H1 (cell line): ENCODE data around the gene SYNJ2. TPM values are rescaled to one million over a fixed set of nuclear protein-coding genes. Genes with fewer than 3 reads are reported as not detected.

Source experiments
- CTCF ChIA-PET: fragments of 300-600 bp; sonication (Branson Sonifier 250); formaldehyde crosslinking; loops from one replicate; lab custom pipeline; 2021; ENCODE audit not compliant: partially characterized antibody; lab: Charles Lee
- POLR2A ChIA-PET: fragments of 300-600 bp; sonication (Branson Sonifier 250); formaldehyde crosslinking; loops from one replicate; lab custom pipeline; 2021; ENCODE audit warnings: inconsistent platforms; ENCODE audit not compliant: partially characterized antibody; lab: Charles Lee
- DNase-seq, 2 experiments: peaks; one replicate each; pipeline versions ENCODE4 v3.0.0 to v3.0.0-alpha.2; 2010 to 2022; ENCODE audit warnings: low spot score in 2 of 2, low read depth in 1 of 2, mixed read lengths in 1 of 2
- FAIRE-seq: peaks from 2 replicates; lab custom pipeline; 2011; peaks lifted over from hg19 to GRCh38; lab: Jason Lieb, UNC
- H2AFZ ChIP-seq: 2 replicates; pipeline ENCODE4 v1.8.1; 2012; ENCODE audit warnings: low read length, inconsistent platforms
- H2AK5ac ChIP-seq: 2 replicates; pipeline ENCODE4 v1.6.1; 2013; ENCODE audit warnings: low read depth, low read length
- H2BK120ac ChIP-seq: replicated peaks from 2 replicates; pipeline ENCODE3; 2013; ENCODE audit warnings: low read depth, low read length, inconsistent platforms
- H2BK12ac ChIP-seq: 2 replicates; pipeline ENCODE4 v1.6.1; 2013; ENCODE audit warnings: low read depth, low read length
- H2BK15ac ChIP-seq: 2 replicates; pipeline ENCODE4 v1.6.1; 2013; ENCODE audit warnings: low read length
- H2BK20ac ChIP-seq: 2 replicates; pipeline ENCODE4 v1.6.1; 2013; ENCODE audit warnings: low read length
- H2BK5ac ChIP-seq: 2 replicates; pipeline ENCODE4 v1.6.1; 2013; ENCODE audit warnings: low read depth, low read length
- H3K14ac ChIP-seq: 2 replicates; pipeline ENCODE4 v1.6.1; 2013; ENCODE audit warnings: inconsistent platforms; ENCODE audit not compliant: insufficient read length
- H3K18ac ChIP-seq: 2 replicates; pipeline ENCODE4 v1.6.1; 2013; ENCODE audit warnings: low read length; ENCODE audit errors: extremely low read depth
- H3K23ac ChIP-seq: 2 replicates; pipeline ENCODE4 v1.6.1; 2013; ENCODE audit warnings: inconsistent platforms; ENCODE audit not compliant: insufficient read length
- H3K23me2 ChIP-seq: 2 replicates; pipeline ENCODE4 v1.6.1; 2013; ENCODE audit warnings: low read depth, low read length
- H3K27ac ChIP-seq: 2 replicates; pipeline ENCODE4 v1.6.1; 2011; ENCODE audit warnings: low read depth, low read length, inconsistent platforms
- H3K27me3 ChIP-seq, 4 experiments: replicated peaks in 1 of 4; 1 replicate in 1 of 4; 2 replicates in 3 of 4; pipeline versions ENCODE4 v1.6.1 to v1.8.1; 2011 to 2013; ENCODE audit warnings: low read length in 3 of 4, mild to moderate bottlenecking in 3 of 4, inconsistent platforms in 2 of 4, mixed read lengths in 2 of 4, moderate library complexity in 1 of 4; ENCODE audit not compliant: control insufficient read depth in 3 of 4, insufficient read depth in 3 of 4; ENCODE audit errors: extremely low read depth in 1 of 4
- H3K36me3 ChIP-seq, 4 experiments: 2 replicates each; pipeline versions ENCODE4 v1.6.1 to v1.8.1; 2011 to 2013; ENCODE audit warnings: mild to moderate bottlenecking in 4 of 4, low read length in 3 of 4, moderate library complexity in 2 of 4, control low read depth in 1 of 4, inconsistent platforms in 1 of 4; ENCODE audit not compliant: insufficient read depth in 4 of 4, control insufficient read depth in 2 of 4
- H3K4ac ChIP-seq: replicated peaks from 2 replicates; pipeline ENCODE3; 2013; ENCODE audit warnings: low read length, low read depth, mixed read lengths, inconsistent platforms; ENCODE audit not compliant: insufficient read length
- H3K4me1 ChIP-seq, 4 experiments: replicated peaks in 1 of 4; 1 replicate in 1 of 4; 2 replicates in 3 of 4; pipeline versions ENCODE4 v1.6.1 to v1.8.1; 2011 to 2013; ENCODE audit warnings: low read length in 3 of 4, inconsistent platforms in 2 of 4, mixed read lengths in 1 of 4; ENCODE audit not compliant: insufficient read depth in 4 of 4, control insufficient read depth in 3 of 4
- H3K4me2 ChIP-seq, 2 experiments: 2 replicates each; pipeline versions ENCODE4 v1.6.1 to v1.8.1; 2011 to 2013; ENCODE audit warnings: low read depth in 2 of 2, low read length in 2 of 2, control low read depth in 1 of 2, inconsistent platforms in 1 of 2, mild to moderate bottlenecking in 1 of 2; ENCODE audit not compliant: insufficient read depth in 1 of 2
- H3K4me3 ChIP-seq, 4 experiments: fragments of 200-600, 300-600 bp in 1 of 4; sonication (generic), shearing (Covaris generic), sonication (Bioruptor Twin) in 1 of 4; 2 replicates each; pipeline versions ENCODE4 v1.5.1 to v1.8.1; 2011 to 2016; ENCODE audit warnings: low read length in 4 of 4, low read depth in 3 of 4, control low read depth in 2 of 4, inconsistent platforms in 2 of 4, mild to moderate bottlenecking in 2 of 4, mixed read lengths in 1 of 4, moderate library complexity in 1 of 4; ENCODE audit not compliant: insufficient read depth in 2 of 4; ENCODE audit errors: extremely low read depth in 1 of 4
- H3K56ac ChIP-seq: replicated peaks from 2 replicates; pipeline ENCODE3; 2013; ENCODE audit warnings: low read depth, mild to moderate bottlenecking, mixed read lengths, low read length, inconsistent platforms; ENCODE audit not compliant: insufficient read length
- H3K79me1 ChIP-seq: 2 replicates; pipeline ENCODE4 v1.6.1; 2013; ENCODE audit warnings: low read depth, low read length, control low read depth
- H3K79me2 ChIP-seq, 2 experiments: 2 replicates each; pipeline versions ENCODE4 v1.6.1 to v1.8.1; 2012 to 2013; ENCODE audit warnings: low read length in 2 of 2, mild to moderate bottlenecking in 2 of 2, inconsistent platforms in 1 of 2; ENCODE audit not compliant: insufficient read depth in 2 of 2, control insufficient read depth in 1 of 2
- H3K9ac ChIP-seq, 4 experiments: replicated peaks in 1 of 4; 1 replicate in 1 of 4; 2 replicates in 3 of 4; pipeline versions ENCODE4 v1.6.1 to v1.8.1; 2011 to 2013; ENCODE audit warnings: low read depth in 3 of 4, low read length in 3 of 4, control low read depth in 2 of 4, mild to moderate bottlenecking in 2 of 4, moderate library complexity in 2 of 4, inconsistent platforms in 1 of 4; ENCODE audit errors: extremely low read depth in 1 of 4
- H3K9me3 ChIP-seq, 2 experiments: 2 replicates each; pipeline versions ENCODE4 v1.6.1 to v1.8.1; 2012 to 2013; ENCODE audit warnings: mild to moderate bottlenecking in 2 of 2, moderate library complexity in 2 of 2, control low read depth in 1 of 2, inconsistent platforms in 1 of 2, low read depth in 1 of 2, low read length in 1 of 2, mixed read lengths in 1 of 2; ENCODE audit not compliant: insufficient read depth in 2 of 2
- H4K20me1 ChIP-seq, 2 experiments: replicated peaks in 1 of 2; 2 replicates each; pipeline versions ENCODE3 to v1.8.1; 2011 to 2013; ENCODE audit warnings: inconsistent platforms in 2 of 2, low read length in 2 of 2, mild to moderate bottlenecking in 1 of 2; ENCODE audit not compliant: insufficient read depth in 2 of 2, control insufficient read depth in 1 of 2
- H4K5ac ChIP-seq: 2 replicates; pipeline ENCODE4 v1.6.1; 2013; ENCODE audit warnings: low read length, low read depth, mixed read lengths, inconsistent platforms; ENCODE audit not compliant: insufficient read length
- H4K8ac ChIP-seq: 2 replicates; pipeline ENCODE4 v1.8.0; 2013; ENCODE audit warnings: mild to moderate bottlenecking, moderate library complexity, low read length, inconsistent platforms; ENCODE audit not compliant: insufficient read depth; ENCODE audit errors: extremely low read depth
- H4K91ac ChIP-seq: replicated peaks from 2 replicates; pipeline ENCODE3; 2013; ENCODE audit warnings: low read length, mixed read lengths, inconsistent platforms; ENCODE audit not compliant: insufficient read length
- JUND ChIP-seq: IDR thresholded peaks from 2 replicates; pipeline ENCODE4 v1.6.1; 2011; ENCODE audit warnings: mild to moderate bottlenecking, improper control_type of control experiment, low read length
- KDM5A ChIP-seq: fragments of 200-600 bp; IDR thresholded peaks from 2 replicates; pipeline ENCODE4 v1.7.1; 2012; ENCODE audit warnings: mild to moderate bottlenecking, low read length, inconsistent platforms, mixed read lengths
- RBBP5 ChIP-seq: IDR thresholded peaks from 2 replicates; pipeline ENCODE4 v1.7.1; 2012; ENCODE audit warnings: low read depth, mild to moderate bottlenecking, inconsistent platforms, low read length, moderate library complexity, borderline replicate concordance
- SIN3A ChIP-seq, 2 experiments: IDR thresholded peaks in 1 of 2; conservative IDR thresholded peaks in 1 of 2; 2 replicates each; pipeline ENCODE4 v1.6.1; 2011 to 2012; ENCODE audit warnings: low read length in 2 of 2, improper control_type of control experiment in 1 of 2, low read depth in 1 of 2, mild to moderate bottlenecking in 1 of 2
- WGBS, 2 experiments: shearing (Covaris generic) in 1 of 2; methylation state at CpG; one replicate each; pipeline versions ENCODE4 v1.1.6 to v1.1.7; 2013 to 2015; ENCODE audit warnings: low lambda C conversion rate in 2 of 2, mixed read lengths in 2 of 2, inconsistent platforms in 1 of 2, low coverage in 1 of 2, missing lambda C conversion rate in 1 of 2; ENCODE audit not compliant: insufficient replicate concordance in 2 of 2, insufficient coverage in 1 of 2, insufficient read length in 1 of 2; ENCODE audit errors: extremely low coverage in 1 of 2, missing lambda C conversion rate in 1 of 2; 5-methylcytosine and 5-hydroxymethylcytosine counted together
- polyA plus RNA-seq, 7 experiments: library from polyadenylated mRNA; depleted of rRNA in 3 of 7; stranded (reverse) in 5 of 7; unstranded in 2 of 7; fragments of >200 nt in 5 of 7; fragments of 200-250 nt in 2 of 7; gene quantifications; 1 replicate in 5 of 7; 2 replicates in 1 of 7; 4 replicates in 1 of 7; pipeline versions ENCODE4 v1.2.1 to v1.2.3, GENCODE V29; 2011 to 2013; ENCODE audit warnings: missing spikeins in 2 of 7, mixed read lengths in 2 of 7
- total RNA-seq: library from RNA; stranded (reverse); fragmentation: NEBNext Ultra II Directional; extraction: Animal tissue kit (Norgen Biotek cat#: 25700); gene quantifications from 2 replicates; pipeline ENCODE4 v1.2.1, GENCODE V29; 2021
- TF ChIP-seq, protein P1 (sequence below): IDR thresholded peaks from 2 replicates; pipeline ENCODE4 v1.6.1; 2011; ENCODE audit warnings: low read length, improper control_type of control experiment
- TF ChIP-seq, protein P2 (sequence below): IDR thresholded peaks from 2 replicates; pipeline ENCODE4 v1.6.1; 2012; ENCODE audit warnings: inconsistent platforms

The SYNJ2 gene
- total and polyA plus RNA-seq, 2 of the 8 experiments (the other 6 are each of a cell fraction or from before 2014, with no cell fraction given), result 3.7 to 13.9 TPM

DNA sequence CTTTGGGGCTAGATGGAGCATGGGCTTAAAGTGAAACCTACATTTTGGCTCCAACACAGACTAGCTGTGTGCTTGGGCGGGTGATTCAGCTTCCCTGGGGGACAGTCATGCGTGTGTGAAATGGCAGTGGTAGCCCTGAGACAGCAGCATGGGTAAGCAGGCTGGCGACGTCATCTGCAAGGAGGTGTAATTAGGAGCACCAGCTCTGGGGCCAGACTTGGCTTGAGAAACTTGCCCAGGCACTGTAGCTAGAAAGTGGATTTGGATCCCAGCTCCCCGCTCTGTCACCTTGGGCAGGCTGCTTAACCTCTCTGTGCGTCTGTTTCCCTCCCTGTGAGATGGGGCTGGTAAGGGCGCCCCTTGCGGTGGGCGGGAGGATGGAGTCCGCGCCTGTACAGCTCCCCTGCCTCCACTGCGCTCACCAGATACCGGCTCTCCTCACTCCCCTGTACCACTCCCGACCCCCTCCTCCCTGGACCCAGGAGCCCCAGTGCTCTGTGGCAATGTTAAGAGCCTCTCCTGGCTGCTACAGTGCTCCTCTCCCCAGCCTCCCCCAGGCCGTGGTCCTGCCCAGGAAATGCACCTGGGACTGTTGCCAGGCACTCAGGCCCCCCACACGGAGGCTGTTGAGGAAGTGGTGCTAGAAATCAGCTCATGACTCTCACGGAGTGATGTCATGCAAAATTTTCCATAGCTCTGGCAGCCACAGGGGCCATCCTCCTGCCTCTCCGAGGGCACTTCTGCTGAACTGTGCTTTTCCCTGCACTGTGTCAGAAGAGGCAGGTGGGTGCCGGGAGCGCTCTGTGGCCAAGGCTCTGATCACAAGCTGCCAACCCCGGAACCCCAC, 44.6 kb downstream of the SYNJ2 start:
- ChIA-PET POLR2A (interaction anchor here (0.5 to 1.3 kb wide), 3 partner anchors 23 to 414 kb away, joined by 3 to 5 read pairs (median 4); no protein-coding TSS in a partner anchor), CTCF (interaction anchor here (0.6 to 2.9 kb wide), 27 partner anchors 10 to 269 kb away, joined by 3 to 23 read pairs (median 5); no protein-coding TSS in a partner anchor)
- Histone ChIP-seq H3K23me2 (no peaks in the 10 kb centered on the region), H2AK5ac (no peak overlapping the region), H3K4me3 (no peak overlapping the region), H3K27ac (no peak overlapping the region), H2BK20ac (no peak overlapping the region), H4K5ac (no peak overlapping the region), H3K36me3 (no peaks in the 10 kb centered on the region), H4K8ac (peak overlapping the region; percentile 83), H2BK5ac (peak overlapping the region; percentile 53; the same call in 1 of the 2 replicates), H3K56ac (no peak overlapping the region), H3K27me3 (no peaks in the 10 kb centered on the region), H3K4ac (no peak overlapping the region), H2BK120ac (peak overlapping the region; percentile 64), H3K4me1 (peaks cover 0 to 10% (median 4%) of the 10 kb centered on the region in 4 experiments; a peak in 3 of 7 replicates), H3K18ac (no peak overlapping the region), H2BK12ac (peak overlapping the region; percentile 18; the same call in 1 of the 2 replicates), H3K23ac (no peak overlapping the region), H3K79me1 (no peaks in the 10 kb centered on the region), H4K20me1 (peaks cover 0 to 2% of the 10 kb centered on the region in 2 experiments), H3K4me2 (no peak overlapping the region), H3K9me3 (no peaks in the 10 kb centered on the region), H2AFZ (no peak overlapping the region), H4K91ac (peak overlapping the region; percentile 80), H3K79me2 (no peaks in the 10 kb centered on the region), H3K14ac (no peak overlapping the region), H3K9ac (no peak overlapping the region), H2BK15ac (no peak overlapping the region)
- FAIRE-seq, result no peak
- WGBS, 2 experiments, result 76% methylated on average over 19 of the region's 21 CpGs; no CpG with 5 or more reads in 1 of the 2 experiments
- peak in 1 of 2 experiments; percentile 80 for DNase-seq
- TF ChIP-seq, protein P1, sequence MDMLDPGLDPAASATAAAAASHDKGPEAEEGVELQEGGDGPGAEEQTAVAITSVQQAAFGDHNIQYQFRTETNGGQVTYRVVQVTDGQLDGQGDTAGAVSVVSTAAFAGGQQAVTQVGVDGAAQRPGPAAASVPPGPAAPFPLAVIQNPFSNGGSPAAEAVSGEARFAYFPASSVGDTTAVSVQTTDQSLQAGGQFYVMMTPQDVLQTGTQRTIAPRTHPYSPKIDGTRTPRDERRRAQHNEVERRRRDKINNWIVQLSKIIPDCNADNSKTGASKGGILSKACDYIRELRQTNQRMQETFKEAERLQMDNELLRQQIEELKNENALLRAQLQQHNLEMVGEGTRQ, result no peak
- TF ChIP-seq RBBP5 (no peak), KDM5A (no peak), JUND (no peak), SIN3A (conservative IDR thresholded peaks at IDR 0.05 in 1 of 2, IDR thresholded peaks at IDR 0.05 in 1 of 2; ENCODE audit: low read depth in 1 of 2, low read length in 2 of 2) (no peak)
- TF ChIP-seq, protein P2, sequence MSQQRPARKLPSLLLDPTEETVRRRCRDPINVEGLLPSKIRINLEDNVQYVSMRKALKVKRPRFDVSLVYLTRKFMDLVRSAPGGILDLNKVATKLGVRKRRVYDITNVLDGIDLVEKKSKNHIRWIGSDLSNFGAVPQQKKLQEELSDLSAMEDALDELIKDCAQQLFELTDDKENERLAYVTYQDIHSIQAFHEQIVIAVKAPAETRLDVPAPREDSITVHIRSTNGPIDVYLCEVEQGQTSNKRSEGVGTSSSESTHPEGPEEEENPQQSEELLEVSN, result no peak
